GM12801 (cell line): ENCODE data around the gene GRP.

Experiments
- TF ChIP-seq, protein P1 (sequence below): IDR thresholded peaks from one replicate; pipeline ENCODE4 v1.5.1; 2011; ENCODE audit warnings: control low read depth; ENCODE audit not compliant: insufficient read length; ENCODE audit errors: extremely low read depth

Gene GRP

DNA sequence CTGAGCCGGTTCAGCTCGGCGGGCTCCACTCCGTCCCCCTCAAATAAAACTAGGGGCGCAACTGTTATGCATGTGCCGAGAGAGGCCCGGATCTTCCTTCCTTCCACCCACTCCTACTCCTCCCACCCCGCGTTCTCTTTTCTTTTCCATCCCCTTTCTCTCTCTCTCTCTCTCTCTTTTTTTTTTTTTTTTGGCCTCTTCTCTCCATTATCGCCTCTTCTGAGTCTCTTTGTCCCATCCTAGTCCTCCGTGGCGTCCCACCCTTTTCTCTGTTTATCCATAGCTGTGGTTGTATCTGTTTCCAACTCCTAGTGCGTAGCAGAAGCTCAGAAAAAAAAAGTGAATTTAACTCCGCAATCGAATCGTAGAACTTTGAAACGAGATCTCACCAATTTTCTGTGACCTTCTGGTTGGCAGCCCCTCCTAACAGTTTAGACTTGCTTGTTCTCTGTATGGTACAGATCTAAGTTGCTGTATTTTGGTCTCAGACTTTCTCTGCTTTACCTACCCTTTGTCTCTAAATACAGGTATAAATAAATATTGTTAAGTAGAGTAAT, 49.7 kb downstream of the GRP start:
- TF ChIP-seq, protein P1, sequence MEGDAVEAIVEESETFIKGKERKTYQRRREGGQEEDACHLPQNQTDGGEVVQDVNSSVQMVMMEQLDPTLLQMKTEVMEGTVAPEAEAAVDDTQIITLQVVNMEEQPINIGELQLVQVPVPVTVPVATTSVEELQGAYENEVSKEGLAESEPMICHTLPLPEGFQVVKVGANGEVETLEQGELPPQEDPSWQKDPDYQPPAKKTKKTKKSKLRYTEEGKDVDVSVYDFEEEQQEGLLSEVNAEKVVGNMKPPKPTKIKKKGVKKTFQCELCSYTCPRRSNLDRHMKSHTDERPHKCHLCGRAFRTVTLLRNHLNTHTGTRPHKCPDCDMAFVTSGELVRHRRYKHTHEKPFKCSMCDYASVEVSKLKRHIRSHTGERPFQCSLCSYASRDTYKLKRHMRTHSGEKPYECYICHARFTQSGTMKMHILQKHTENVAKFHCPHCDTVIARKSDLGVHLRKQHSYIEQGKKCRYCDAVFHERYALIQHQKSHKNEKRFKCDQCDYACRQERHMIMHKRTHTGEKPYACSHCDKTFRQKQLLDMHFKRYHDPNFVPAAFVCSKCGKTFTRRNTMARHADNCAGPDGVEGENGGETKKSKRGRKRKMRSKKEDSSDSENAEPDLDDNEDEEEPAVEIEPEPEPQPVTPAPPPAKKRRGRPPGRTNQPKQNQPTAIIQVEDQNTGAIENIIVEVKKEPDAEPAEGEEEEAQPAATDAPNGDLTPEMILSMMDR: no peak

DNA sequence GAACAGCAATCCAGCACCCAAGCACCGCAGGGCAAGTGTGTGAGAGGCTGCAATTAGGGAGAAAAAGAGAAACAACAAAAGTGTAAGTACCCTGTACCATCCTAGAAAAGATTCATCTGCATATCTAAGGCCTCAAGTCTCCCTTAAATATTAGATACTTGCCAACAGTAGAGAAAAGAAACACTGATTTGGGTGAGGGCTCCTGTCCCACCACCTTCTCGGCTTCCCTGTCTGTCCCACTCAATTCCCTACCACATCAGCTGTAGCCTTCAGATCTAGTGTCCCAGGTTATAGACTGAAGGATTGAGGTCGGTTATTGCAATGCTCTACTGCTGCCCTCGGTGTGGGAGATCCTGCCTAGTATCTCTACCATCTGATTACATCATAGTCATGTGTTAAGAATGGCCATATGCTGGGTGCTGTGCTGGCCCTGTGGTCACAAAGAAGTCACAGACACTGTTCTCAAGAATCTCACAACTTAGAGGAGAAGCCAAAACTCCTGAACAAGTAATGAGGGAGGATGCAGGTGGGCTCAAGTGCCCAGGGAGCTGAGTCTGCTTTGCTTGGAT, 50.8 kb downstream of the GRP start:
- TF ChIP-seq, protein P1: no peak

DNA sequence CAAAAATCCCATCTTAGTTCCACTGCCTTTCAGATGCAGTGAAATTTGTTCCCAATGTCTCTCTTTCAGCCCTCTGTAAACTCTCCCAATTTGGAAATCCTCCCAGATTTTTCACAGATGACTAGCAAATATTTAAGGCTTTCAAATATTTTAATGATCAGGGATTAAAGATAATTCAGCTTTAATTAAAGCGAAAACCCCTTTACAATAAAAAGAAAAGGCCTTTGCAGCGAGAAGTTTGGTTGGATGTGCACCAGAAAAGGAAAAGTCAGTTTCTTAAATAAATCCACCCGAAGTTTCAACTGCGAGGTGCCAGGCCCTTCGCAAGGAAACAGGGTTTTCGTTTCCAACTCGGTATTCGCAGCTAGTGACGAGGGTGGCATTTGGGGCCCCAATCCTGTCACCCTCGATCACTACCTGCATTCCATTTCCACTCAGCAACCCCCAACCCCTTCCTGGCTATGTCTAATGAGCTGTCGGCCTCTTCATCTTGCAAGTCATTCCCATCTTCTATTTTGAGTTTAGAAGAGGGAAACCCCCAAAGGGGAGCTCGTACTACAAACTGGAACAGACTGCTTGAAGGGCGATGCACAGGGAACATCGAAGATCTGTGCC, 51.8 kb downstream of the GRP start:
- TF ChIP-seq, protein P1: no peak

DNA sequence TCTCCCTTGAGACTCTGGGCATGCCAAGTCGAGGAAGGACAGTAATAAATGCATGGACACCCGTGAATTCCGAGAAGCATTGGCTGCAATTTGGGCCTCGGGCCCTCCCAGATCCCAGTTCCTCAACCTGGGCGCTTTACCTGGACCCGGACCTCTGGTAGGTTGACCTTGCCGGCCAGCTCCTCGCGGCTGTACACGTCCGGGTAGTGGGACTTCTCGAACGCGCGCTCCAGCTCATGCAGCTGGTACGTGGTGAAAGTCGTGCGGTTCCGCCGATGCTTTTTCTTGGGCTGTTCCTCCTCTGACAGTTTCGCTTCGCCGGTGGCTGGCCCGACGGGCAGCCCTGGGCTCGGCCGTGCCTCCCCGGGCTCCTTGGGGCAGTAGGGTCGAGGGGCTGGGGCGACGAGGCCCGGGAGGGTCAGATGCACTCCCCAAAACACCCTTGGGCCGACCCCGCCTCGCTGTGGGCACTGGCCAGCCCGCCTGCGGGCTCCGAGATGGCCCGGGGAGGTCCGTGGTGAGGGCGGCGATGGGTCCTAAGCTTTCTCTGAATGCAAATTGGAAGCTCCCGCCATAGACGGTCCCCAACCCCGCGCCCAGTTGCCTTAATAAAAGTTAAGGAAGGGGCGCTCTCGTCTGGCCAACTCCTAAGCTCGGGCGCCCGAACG, 52.4 kb downstream of the GRP start:
- TF ChIP-seq, protein P1: no peak

DNA sequence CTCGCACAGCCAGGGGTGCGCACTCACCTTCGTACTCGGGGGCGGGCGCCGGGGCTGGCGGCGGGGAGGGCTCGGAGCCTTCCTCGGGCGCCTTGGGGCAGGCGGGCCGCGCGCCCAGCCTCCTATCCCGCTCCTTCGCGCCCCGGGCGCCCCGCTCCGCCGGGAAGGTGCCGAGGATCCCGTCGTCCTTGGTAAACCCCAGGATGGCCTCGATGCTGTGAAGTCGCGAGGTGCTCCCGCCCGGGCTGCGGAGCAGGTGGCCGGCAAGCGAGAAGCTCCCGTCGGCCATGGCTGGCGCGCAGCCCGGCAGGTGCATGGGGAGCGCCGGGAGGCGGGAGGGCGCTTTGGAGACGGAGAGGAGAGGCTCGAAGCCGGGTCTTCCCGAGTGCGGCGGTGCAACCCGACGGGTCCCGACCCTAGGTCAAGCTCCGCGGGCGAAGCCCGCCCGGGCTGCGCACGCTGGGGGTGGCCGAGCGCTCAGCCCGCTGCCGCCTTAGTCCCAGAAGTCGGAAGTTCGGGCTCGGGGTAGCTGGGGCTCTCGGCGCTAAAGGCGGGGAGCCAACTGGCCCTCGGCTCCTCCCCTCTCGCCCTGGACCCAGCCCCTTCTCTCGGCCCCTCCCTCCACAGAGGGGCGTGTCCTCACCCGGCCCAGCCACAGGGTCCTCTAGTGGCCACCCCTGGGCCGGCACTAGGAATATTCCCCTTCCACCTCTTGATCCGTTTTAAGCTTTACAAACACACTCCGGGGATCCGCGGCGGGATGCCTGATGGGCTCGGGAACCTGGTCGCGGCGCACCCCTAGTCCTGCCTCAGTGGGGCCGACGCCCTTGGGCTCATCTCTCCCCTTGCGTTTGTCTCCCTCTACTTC, 53.2 kb downstream of the GRP start, which contains the start of gene RAX:
Gene RAX, minus strand, starts transcription at position 564 of the 868 bp plus-strand sequence. Its CDS starts 248 bp downstream, at position 316.
- TF ChIP-seq, protein P1: no peak

DNA sequence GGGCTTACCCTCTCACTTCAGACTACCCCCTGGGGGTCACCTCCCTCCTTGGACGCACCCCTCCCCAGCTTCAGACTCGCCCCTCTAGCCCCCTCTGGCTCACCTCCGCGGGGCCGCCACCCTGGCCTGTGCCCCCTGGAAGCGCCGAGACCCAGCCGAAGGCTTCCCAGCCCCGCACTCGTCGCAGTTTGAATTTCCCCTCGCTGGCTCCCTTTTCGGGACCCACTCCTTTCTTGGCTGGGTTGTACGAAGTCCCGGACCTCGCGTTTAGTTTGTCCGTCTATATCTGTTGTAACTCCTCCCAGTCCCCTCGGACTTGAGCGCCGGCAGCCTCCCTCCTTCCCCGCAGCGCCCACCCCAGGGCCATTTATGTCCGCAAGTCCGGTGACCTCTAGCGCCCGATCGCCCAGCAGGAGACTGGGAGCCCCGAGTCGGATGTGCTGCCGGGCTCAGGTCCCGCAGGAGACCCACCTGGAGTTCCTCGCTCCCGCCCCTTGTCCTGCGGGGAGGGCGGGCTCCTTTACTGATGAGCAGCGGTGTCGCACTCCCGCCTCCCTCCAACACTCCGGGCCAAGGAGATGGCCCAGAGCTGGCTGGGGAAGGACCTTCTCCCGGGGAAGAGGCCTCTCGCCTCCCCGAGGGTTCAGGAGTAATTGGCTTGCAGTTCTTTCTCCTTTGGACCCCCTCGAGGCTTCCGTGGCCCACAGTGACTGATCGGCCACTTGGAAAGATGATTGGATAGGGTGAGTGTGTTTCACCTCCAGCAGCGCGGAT, 54.0 kb downstream of the GRP start:
- TF ChIP-seq, protein P1: no peak
